SK-N-SH treated with all-trans-retinoic acid at 6 μM for 48 hours (cell line): ENCODE data around the gene DLG1.

Experiments
- CSRNP3 ChIP-seq: fragments of 250-450 bp; sonication (Bioruptor Pico); IDR thresholded peaks from 2 replicates; pipeline ENCODE4 v1.5.1; 2021; ENCODE audit warnings: mild to moderate bottlenecking, moderate library complexity
- ESRRG ChIP-seq: fragments of 250-450 bp; sonication (Bioruptor Pico); IDR thresholded peaks from 2 replicates; pipeline ENCODE4 v1.6.1; 2021; ENCODE audit warnings: mild to moderate bottlenecking
- GLIS3 ChIP-seq: fragments of 250-450 bp; sonication (Bioruptor Pico); IDR thresholded peaks from 2 replicates; pipeline ENCODE4 v1.5.0; 2020; ENCODE audit warnings: mild to moderate bottlenecking, moderate library complexity
- TSHZ2 ChIP-seq: fragments of 250-450 bp; sonication (Bioruptor Pico); IDR thresholded peaks from 2 replicates; pipeline ENCODE4 v1.5.0; 2020; ENCODE audit warnings: mild to moderate bottlenecking, moderate library complexity
- ZFP30 ChIP-seq: fragments of 450-650 bp; formaldehyde crosslinking; IDR thresholded peaks from 2 replicates; pipeline ENCODE4 v1.5.0; 2022; ENCODE audit warnings: mild to moderate bottlenecking, moderate library complexity
- TF ChIP-seq, protein P1 (sequence below): fragments of 250-450 bp; sonication (Bioruptor Pico); IDR thresholded peaks from 2 replicates; pipeline ENCODE4 v1.8.0; 2020; ENCODE audit warnings: mild to moderate bottlenecking, moderate library complexity, borderline replicate concordance

GRCh38 chr3:197007953-197008352 lies 290.5 kb downstream of the DLG1 start:
- no peak for TF ChIP-seq ZFP30 (CRISPR knock-in tag)
- TF ChIP-seq ESRRG (CRISPR knock-in tag) = no peak
- TF ChIP-seq GLIS3 = no peak
- TF ChIP-seq CSRNP3 (CRISPR knock-in tag) = no peak
- TF ChIP-seq, protein P1, sequence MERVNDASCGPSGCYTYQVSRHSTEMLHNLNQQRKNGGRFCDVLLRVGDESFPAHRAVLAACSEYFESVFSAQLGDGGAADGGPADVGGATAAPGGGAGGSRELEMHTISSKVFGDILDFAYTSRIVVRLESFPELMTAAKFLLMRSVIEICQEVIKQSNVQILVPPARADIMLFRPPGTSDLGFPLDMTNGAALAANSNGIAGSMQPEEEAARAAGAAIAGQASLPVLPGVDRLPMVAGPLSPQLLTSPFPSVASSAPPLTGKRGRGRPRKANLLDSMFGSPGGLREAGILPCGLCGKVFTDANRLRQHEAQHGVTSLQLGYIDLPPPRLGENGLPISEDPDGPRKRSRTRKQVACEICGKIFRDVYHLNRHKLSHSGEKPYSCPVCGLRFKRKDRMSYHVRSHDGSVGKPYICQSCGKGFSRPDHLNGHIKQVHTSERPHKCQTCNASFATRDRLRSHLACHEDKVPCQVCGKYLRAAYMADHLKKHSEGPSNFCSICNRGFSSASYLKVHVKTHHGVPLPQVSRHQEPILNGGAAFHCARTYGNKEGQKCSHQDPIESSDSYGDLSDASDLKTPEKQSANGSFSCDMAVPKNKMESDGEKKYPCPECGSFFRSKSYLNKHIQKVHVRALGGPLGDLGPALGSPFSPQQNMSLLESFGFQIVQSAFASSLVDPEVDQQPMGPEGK (CRISPR knock-in tag) = no peak
- no peak for TF ChIP-seq TSHZ2
